SHP77 (cell line): ENCODE results near the gene TLL2.
A peak's percentile ranks its signal among the peaks of the same experiment; 100 is the strongest.
"Not testable (repeated sequence)": the region's sequence is repeated elsewhere in the genome, so short reads cannot be mapped to it uniquely, and the experiment has no call there.

Experiments
- DNase-seq, 2 experiments: peaks; one replicate each; lab custom pipeline; 2025; lab: John Stamatoyannopoulos, UW

Gene TLL2

DNA sequence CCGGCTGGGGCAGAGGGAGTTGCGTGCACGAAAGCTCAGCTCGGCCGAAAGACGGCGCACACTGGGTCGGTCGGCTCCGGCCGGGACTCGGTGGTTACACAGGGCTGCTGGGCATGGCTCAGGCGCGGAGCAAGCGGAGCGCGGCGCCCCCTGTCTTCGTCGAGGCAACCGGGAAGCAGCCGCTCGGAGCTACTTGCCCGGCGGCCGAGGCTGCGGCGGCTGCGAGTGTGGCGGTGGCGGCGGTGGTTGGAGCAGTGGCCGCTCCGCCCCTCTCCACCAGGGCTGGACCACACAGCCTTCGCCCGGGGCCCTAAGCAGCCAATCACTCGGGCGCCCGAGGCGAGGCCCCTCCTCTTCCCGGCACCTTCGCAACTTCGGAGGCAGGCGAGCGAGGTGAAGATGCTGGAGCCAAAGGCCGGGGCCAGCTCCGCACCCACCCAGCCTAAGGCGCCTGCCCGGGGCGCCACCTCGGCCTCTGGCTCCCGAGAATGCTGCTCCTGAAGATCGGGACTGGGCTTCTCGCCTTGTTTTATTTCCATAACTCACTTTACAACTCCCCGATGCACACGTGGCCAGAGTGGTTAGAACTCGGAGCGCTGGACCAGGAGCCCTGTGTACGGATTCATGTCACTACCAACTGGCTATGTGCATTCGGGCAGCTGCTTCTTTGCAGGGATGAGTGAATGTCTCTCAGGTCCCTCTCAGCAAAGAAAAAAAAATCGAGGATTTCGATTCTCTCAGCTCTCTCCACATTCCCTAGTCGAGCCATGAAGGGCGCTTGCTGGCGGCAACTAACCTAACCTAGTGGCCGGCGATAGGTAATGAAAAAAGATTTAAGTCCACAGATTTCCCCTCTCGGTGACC, at the start of gene TLL2:
Gene TLL2, minus strand, starts transcription at position 229 of the 864 bp plus-strand sequence. CDS start 241 bp downstream, outside the sequence.
- DNase-seq: peak; percentile 83 to 92

- no peak for DNase-seq
Observed at GRCh38 chr10:96560966-96561887, 47.5 kb upstream of the TLL2 start.

- DNase-seq: no peak
Observed at GRCh38 chr10:96560489-96560888, 46.8 kb upstream of the TLL2 start.

- no peak for DNase-seq
Observed at GRCh38 chr10:96556003-96556402, 42.3 kb upstream of the TLL2 start.

DNA sequence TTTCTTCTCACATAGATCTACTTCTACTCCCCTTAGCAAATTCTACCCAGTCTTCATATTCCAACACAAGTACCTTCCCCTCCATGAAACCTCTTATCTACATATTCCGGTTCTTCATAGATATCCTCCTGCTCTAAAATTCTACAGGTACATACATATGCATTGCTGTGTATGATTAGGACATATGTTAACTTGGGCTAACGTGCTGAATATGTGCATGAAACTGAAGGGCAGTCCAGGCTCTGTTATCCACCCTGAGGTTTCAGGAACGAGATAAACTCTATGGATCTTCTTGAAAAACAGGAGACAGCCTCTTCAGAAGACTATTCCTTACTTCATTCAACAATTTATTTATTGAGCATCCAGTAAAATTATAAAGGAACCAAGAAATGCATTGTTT, 41.6 kb upstream of the TLL2 start:
- DNase-seq: no peak

DNA sequence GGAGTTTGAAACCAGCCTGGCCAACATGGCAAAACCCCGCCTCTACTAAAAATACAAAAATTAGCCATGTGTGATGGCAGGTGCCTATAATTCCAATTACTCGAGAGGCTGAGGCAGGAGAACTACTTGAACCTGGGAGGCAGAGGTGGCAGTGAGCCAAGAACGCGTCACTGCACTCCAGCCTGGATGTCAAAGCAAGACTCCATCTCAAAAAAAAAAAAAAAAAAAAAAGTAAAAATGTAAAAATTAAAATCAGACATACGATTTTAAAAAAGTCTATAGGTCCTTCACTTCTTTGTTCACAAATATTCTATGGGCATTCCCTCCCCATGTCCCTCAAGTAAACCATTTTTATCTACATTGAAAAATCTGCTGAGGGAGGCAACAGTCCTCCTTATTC, 34.9 kb upstream of the TLL2 start:
- peak; percentile 53 to 62 for DNase-seq

GRCh38 chr10:96545558-96545957, 31.8 kb upstream of the TLL2 start:
- not testable (repeated sequence) for DNase-seq

- DNase-seq: no peak
Observed at GRCh38 chr10:96541921-96542320, 28.2 kb upstream of the TLL2 start.

DNA sequence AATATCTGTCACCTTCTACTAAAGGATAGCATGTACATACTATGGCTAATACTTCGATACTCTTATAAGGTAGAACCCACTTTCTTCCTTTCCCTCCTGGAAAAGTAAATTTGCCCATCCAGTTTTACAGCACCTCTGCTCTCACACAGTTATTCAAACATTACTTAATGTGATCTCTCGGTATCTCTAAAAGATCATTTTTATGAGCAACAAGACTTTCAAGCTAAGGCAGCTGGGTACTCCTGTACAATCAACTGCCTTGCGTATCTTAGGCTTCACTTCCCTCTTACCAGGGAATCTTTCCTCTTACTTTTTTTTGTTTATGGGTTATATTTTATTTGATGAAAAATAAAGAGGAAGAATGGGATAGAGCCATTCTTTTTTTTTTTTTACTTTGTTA, 26.5 kb upstream of the TLL2 start:
- DNase-seq: no peak

GRCh38 chr10:96538683-96539082, 25.0 kb upstream of the TLL2 start:
- DNase-seq: no peak

GRCh38 chr10:96536129-96536528, 22.4 kb upstream of the TLL2 start:
- DNase-seq: no peak

DNA sequence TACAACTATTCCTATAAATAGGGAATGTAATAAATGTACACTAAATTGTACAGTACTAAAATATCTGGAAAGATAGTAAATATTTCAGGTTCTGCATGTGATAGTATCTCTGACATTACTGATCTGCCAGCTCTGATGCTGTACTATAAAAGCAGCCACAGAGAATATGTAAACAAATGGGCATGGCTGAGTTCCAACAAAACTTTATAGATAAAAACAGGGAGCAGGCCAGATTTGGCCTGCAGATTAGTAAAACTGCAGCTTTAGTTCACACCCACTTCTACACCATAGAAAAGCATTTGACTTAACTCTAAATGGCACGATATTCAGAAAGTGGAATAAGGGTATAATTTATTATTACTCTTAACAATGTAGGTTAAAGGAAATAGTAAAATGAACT, 18.8 kb upstream of the TLL2 start:
- DNase-seq: no peak

DNA sequence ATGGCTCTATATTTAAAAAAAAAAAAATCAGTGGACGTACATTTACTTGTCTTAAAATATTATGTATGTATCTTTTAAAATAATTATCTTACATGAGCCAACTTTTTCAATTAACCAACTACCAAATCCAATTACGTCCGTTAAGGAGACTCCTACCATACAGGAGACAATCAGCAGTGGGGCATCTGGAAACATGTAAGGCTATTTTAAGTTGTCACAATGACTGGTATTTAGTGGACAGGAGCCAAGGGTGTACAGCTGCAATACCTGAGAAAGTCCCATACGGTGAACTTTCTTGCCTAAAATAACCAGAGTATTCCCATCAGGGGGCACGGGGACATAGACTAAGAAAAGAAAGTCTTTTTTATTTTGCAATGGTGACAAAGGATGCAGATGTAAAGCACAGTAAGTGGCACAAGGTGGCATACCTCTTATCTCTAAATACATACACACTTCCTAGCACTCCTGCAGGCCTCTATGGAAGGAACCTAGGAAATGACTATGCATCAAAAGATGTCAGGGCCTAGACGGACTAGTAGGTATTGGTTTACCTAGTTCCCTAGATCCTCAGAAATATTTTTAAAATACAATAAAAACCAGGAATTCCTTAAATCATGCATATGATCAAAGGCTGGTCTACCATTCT, 16.0 kb upstream of the TLL2 start:
- no peak for DNase-seq

DNA sequence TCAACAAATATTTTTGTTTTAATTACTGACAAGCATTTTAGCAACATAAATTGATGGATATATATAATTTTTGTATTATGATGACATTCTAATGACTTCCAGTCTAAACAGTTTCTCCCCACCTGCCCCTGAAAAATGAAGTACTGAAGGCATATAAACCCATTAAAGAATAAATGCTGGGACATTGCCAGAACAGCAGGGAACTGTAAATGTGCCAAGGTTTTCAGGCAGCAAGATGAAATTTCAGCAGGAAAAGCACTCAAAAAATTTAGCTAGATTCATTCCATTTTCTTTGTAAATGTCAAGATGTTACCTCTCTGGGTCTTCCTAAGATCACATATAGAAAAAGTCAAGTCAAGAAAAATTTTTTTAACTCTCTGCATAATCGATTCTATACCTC, 11.0 kb upstream of the TLL2 start:
- no peak for DNase-seq

DNA sequence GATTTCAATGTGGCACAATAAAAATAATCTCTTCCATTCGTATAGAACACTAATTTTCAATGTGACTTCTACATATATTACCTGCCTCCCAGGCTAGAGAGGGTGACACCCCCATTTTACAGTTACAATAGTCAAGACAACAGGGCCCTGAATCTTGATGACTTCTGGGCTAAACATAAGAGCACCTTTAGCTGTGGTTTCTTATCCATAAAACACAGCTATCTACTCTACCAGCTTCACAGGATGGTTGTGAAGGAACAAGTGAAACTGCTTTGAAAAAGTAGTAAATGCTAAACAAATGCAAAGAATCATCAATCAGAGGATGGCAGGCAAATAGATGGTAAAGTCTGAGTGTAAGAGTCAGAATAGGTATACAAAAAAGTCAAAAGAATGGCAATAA, 3.6 kb upstream of the TLL2 start:
- no peak for DNase-seq

- DNase-seq: no peak
Observed at GRCh38 chr10:96516337-96516736, 2.6 kb upstream of the TLL2 start.

DNA sequence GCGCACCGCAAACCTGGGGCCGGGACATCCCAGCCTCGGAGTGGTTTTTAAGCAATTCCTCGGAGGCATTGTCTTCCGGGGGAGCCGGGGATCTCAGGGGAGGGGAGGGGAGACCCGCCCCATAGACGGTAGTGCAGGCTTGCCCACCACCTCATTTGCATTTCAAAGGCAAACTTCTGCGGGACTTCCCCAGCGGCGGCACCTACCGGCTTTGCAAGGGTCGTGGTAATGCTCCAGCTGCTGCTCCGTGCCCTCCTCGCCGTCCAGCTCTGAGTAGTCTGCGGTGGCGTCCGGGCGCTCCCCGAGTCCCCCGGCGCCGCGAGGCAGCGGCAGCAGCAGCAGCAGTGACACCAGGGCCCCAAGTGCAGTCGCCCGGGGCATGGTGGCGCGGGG, 425 bp downstream of the TLL2 start:
- DNase-seq: no peak

DNA sequence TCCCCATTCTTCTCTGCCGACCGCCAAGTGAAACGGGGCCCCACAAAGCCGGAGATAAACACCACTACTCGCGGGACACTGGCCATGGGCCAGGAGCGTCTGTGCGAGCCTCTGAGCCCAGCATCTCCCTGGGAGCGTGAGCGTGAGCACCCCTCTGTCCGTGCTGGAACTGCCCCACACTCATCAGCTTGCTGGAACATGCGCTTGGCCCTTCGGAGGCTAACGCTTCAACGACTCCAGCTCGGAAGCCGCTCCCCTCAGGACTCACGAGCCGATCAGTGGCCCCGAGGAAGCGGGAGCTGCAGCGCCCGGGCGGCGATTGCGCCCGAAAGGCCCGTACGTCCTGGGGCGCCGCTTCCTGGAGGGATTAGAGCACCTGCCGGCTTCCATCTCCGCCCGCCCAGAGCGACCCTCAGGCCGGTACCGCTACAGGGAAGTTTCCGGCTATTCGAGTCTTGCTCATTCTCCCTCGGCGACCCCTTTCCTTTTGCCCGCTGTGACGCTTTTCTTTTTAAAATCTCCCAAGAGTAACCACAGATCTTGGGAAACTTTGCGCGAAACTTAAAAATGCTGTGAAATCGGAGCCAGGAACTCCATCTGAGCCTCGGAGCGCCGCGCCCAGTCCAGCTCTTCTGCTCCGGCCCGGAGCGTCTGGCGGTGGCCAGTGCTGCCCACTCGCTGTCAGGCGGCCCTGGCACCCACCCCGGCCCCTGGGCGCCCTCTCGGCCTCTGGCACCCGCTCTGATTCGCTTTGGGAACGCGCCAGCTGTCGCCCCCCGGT, 1.0 kb downstream of the TLL2 start:
- DNase-seq: peak; percentile 19 to 26

DNA sequence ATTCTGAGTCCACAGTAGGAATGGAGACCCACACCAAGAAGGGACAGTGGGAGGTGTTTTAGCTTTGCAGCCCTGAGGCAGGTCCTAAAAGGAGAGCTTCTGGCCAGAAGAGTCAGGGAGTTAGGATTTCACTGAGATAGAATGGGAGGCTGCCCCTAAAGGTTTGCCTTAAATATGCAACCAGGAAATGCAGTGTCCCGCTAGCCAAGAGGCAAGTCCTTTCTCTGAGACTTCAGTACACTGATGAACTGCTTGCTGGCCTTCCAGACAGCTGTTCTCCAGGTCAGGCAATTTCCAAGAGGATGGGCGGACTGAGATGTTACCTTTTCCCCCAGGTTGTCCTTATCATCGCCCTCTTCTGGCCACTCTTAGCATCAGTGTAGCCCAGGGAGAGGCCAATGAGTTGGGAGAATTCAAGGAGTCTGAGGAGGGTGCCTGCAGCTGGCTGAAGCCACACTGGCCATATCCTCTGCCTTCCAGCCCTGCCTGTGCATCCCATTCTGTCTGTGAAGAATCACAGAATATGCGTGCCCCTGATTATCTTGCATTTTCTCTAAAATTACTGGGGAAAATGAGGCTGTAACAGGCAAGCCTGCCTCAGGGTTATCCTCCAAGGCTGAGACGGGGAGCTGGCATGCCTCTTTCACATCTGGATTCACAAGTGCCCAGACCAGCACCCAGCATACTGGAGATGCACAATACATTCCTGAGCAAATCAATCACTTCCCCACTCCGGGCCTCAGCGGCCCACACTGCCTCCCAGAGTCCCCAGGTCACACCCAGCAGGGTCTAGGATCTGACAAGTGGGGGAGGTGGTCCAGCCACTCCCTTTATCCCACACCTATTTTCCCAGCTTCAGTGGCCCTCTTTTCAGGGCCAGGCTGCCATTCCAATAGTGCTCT, 2.4 kb downstream of the TLL2 start:
- DNase-seq: peak; percentile 58 to 62

GRCh38 chr10:96509017-96509641, 4.6 kb downstream of the TLL2 start:
- no peak for DNase-seq
